ENCODE data around the gene DCANP1.

Gene DCANP1

DNA sequence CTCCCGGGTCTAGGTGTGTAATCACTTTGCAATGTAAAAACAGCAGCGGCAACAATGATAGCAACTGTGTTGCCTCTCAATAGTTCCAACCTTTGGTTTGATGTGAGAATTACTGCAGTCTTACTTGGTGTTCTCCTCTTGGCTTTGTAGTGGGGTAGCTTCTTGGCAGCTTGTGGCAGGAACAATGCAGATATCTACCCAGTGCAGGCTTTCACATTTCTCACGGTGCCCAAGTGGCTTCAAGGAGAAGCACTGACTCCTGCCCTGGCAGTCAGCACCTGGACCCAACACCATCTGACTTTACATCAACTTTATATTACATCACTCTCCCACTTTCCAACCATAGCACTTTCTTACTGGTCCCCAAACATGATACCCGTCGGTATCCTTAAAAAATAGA lies 33.4 kb upstream of the DCANP1 start:
- no peak for DNase-seq (ENCODE audit: low read depth)

DNA sequence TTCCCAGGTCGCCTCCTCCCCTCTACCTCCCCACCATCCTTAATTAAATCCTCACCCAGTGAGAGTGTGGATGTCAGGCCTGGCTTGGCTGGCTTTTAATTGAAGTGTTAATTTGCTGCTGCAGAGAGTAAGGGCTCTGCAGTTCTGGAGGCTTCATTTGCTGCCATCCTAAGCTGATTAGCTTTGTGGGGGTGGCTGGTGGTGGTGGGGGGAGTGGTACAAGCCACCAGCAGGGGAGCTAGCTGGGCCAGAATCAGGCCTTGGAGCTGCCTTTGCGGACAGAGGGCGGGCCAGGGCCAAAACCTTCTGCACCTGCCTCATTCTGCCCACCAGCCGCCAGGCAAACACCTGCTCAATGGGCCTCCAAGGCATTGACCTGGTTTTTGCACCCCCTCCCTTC lies 31.8 kb upstream of the DCANP1 start:
- DNase-seq (ENCODE audit: low read depth) = no peak

DNA sequence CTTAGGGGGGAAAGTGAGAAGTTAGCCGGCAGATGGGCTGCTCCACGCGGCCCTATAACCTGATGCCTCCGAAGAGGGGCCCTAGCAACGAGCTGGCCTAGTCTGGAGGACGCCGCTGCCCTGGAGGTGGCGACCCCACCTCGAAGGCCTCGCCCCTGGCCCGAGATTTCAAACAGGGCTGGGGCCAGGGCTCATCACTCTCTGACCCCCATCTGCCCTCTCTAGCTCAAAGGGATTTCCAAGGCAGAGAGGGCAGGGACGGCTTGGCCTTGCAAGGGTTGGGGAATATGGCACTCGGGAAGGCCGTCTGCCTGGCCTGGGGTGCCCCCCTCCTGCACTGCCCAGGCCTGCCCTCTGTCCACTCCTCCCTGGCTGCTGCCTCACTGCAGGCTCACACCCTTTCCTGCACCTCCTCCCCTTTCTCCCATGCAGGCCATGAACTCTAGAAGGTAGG lies 30.5 kb upstream of the DCANP1 start:
- DNase-seq (ENCODE audit: low read depth) = no peak

DNA sequence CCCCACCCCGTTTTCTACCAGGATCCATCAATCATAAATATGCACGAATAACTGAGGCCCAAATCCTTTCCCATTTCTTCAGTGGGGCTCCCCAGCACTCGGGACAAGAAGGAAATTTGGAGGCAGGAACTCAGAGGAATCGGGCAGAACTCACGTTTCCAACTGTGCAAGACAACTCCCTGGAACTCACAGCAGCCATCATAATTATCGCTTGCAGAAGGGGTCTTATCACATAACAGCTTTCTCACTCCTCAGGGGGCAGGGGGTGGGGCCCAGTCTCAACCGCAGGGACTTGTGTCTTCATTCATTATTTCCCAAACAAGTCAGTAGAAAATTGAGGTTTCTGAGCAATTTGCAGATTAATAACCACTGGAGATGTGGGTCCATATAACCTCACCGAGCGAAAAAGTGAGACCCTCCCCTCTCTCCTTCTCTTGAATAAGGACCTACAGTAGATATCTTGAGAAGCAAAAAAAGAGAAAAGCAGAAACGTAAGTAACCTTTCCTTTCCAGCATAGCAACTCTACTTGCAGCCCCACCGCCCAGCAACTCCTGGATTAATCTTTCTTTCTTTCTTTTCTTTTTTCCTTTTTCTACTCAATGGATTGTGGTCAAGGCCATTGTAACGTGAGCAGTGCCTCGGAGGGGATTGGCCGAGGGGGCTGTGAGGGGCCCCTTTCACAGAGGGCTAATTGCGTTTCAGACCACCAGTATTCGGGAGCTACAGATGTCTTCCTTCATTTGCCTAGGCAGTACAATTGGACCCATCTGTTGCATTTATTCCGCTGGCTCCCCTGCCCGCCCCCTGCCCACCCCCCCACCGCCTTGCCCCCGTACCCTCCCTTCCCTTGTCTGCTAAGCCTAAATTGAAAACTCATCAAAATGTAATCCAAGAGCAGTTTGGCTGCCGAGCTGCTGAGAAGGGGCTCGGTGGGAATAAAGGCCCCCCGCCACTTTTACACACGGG lies 29.8 kb upstream of the DCANP1 start:
- DNase-seq (ENCODE audit: low read depth) = no peak

DNA sequence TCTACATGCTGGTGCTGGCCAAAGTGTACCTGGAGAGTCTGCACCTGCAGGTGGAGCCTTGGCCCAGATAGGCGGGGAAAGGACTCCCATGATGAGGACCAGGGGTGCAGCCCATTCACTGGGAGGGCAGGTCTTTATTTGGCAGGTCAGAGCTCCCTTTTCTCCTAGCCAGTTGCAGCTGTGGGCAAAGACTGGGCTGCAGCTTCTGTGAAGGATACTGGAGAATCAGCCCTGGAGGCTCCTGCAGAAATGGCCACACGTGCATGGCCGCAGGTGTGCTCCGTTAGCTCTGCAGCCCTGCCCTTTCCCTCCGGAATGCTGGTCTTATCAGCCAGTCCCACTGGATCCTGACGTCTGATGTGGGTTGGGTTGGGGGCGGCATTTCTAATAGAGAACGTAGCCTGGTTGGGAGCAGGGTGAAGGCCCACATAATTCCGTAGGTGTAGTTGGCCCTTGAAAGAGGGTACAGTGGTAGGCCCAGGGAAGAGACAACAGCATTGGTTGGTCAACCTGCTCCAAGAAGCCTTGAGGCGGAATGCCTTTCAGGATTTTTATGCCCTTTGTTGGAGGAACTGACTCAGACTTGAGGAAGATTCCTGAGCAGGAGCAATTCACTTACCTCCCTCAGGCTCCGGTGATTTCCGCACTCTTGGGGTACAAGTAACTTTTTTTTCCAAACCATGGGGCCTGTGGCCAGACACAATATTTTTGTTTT lies 27.0 kb upstream of the DCANP1 start:
- no peak for DNase-seq (ENCODE audit: low read depth)

DNA sequence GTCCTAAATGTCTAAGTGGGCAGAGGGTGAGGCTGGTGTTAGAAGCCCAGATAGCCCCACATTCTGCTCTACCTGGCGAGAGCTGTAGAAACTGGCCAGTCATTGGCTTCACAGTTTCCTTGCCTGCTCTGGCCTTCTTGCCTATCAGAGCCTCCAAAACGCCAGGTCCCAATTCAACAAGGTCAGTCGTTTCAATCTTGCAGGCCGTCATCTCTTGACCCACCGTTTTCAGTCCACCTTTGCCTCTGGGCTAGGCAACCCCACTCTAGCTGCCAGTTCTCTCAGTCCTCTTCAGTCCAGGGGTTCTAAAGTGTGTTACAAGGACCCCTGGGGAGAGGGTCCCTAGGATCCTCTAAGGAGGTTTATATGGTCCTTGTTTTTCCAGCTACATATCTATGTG lies 25.0 kb upstream of the DCANP1 start:
- DNase-seq (ENCODE audit: low read depth) = no peak

DNA sequence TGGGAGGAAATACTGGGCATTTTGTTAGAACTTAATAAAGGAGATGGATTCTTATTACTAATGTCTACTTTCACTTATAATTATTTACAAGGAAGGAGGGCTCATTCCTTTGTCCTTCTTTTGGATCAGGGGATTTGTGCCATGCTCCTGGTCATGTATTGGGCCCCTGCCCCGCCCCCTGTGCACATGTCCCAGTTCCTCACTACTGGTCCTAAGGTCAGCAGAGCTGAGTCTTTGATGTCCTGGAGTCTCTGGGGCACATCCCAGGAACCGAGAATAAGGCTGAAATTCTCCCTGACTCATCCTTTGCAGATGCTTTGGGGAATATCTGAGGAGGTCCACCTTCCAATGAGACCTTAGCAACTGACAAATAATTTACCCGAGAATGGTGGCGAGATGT lies 24.6 kb upstream of the DCANP1 start:
- no peak for DNase-seq (ENCODE audit: low read depth)

DNA sequence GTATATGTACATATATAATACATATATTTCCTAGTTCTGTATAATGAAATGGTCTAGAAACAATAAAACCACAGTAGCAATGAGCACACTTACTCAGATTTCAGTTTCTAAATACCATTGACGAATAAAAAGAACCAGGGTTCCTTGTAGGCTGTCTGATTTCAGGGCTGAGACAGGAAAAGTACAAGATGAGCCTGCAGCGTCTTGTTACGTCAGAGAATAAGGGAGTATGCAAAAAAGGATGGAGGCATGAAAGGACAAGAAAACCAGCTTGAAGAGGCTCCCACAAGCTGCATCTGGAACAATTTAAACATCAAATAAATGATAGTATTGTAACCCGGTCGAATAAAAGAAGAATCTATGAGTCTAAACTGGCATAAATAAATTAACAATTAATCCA lies 22.8 kb upstream of the DCANP1 start:
- DNase-seq (ENCODE audit: low read depth) = no peak

DNA sequence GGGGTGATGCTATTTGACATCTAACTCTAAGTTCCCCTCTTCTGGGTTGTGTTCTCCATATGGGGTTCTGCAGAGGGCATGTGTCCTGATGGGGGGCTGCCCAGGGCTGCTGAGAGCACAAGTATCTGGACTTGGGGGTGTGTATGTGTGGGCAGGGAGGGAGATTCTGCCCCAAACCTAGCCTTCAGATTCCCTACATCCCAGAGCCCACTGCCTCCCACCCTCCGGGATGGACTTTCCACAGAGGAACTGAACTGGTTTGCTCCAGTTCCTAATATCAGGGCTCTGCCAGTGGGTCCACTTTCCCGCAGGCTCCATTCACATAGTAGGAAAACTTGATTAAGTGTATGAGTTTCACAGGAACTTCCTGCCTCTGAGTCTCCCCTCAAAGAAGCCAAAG lies 21.4 kb upstream of the DCANP1 start:
- DNase-seq (ENCODE audit: low read depth) = no peak

DNA sequence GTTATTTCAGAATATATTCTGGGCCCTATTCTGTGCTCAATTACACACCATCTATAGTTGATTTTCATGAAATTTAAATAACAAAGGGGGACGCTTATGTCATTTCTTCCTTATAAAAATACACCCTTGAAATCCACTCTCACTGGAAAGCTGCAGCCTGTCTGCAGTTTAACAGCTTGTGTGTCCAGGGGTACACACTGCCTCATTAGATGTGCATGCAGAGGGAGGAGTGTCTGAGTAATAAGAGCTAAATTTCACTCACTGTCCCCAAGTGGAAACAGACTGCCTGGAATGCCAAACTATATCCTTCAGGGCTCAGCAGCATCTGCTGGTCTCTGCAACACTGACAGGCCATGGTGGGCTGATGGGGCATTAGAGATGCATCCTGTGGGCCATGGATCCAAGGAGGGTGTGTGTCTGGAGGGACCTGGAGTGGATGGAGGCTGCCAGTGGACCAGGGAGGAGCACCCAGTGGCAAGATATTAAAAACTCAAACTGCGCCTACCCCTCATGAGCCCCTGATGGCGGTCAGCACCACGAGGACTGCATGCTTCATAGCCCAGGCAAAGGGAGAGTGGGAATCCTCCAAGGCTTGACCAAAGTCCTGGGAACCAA lies 20.8 kb upstream of the DCANP1 start:
- DNase-seq (ENCODE audit: low read depth) = no peak

DNA sequence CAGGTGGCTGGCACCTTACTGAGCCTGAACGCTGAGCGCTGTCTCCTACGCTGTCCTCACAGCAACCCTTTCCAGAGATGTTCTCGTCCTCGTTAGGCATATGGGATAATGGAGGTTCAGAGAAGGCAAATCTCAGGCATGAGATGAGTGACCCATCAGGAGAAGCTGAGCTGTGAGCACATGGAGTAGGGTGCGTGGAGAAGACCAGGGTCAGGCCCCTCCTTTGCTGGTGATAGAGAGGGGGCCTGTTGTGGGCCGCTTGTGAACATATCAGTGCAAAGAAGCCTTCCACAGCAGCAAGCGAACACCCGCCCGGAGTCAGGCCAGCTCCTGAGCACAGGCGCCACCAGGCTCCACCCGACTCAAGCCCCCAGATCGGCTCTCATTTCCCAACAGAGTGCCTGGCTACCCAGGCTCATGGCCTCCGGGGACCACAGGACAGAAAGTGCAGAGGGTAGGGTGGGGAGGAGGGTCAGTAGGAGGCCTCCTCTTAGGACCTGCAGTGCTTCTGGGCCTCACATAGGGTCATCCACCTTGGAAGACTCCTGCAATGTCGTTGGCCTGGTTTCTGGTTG lies 20.0 kb upstream of the DCANP1 start:
- DNase-seq (ENCODE audit: low read depth) = no peak

DNA sequence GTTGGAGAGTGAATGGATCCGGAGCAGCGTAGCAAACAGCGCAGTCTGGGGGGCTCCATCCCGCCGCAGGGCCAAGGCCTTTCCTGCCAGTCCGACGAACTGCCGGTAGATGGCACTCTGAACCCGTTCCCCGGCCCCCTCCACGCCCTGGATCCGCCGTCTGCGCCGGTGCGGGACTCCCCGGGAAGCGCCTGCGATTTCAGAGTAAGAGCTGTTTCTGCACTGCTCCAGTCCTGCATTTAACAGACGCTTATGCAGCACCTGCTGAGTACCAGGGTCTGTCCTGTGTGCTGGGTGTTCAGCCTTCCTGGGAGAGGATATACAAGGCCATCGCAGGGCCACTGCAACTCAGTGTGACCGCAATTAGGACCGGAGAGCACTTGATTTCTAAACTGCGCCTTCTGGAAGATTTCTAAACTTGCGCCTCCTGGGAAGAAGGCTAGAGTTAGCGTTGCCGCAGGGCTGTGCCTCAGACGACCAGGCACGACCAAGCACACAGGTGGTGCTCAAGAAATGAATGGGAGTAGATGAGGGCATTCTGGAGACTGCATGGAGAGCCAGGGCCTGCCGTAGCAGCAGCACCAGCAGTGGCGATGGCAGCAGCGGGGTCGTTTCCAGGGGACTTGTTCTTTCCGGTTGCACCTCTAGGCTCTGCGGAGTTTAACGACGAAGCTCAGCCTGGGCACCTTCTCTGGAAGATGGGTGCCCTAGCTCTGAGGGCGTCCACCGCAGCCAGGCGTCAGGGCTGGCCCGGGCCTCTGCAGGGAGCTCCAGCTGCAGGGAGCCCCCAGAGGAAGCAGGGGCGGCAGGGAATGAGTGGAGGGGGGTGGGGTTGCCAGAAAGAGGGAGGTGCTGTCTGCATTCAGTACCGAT lies 19.3 kb upstream of the DCANP1 start:
- peak; percentile 58 for DNase-seq (ENCODE audit: low read depth)

DNA sequence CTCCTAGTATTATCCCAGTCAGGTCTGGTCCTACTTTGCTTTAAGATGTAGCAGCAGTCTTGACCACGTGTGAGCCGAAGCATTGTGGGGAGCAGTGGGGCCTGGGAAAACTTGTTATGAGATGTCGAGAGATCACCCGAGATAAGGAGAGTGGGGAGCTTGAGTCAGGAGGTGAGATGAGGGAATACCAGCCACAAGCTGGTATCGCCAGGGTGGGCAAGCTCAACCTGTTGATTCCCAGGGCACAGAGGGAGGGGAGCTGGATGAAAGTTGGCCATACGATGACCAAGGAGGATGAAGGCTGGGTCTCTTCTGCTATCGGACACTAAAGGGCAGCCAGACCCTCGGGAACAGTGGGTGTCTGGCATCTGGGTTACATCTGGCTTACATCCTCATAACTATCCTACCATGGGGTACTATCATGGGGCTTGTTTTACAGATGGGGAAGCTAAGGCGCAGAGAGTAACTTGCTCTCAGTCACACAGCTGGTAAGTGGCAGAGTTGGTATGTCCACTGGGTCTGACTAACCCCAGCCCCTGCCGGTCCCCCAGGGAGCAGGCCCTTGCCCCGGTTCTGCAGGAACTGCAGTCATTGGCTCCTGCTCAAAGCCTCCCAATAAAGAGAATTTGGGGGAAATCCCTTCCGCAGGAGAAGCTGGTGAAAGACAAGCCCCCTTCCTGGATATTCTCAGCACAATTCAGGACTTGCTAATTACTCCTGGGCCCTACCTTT lies 18.4 kb upstream of the DCANP1 start:
- DNase-seq (ENCODE audit: low read depth) = no peak

DNA sequence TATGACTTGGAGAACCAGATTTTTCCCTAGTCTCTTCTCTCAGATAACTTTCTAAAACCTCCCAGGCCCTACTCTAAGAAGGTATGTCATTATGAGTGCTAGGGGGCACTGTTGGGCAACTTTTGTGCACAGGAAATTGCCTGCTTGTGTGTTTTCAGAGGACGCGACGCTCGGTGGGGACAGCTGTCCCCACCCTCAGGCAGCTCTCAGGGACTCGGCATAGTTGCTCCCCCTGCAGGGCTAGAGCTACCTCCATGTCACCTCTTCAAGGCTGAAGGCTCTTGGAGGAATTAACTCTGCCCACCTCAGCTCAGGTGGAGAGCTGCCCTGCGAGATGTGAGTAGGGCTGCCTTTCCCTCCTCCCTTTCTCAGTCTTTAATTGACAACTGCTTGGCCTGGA lies 15.2 kb upstream of the DCANP1 start:
- peak; percentile 9 for DNase-seq (ENCODE audit: low read depth)

DNA sequence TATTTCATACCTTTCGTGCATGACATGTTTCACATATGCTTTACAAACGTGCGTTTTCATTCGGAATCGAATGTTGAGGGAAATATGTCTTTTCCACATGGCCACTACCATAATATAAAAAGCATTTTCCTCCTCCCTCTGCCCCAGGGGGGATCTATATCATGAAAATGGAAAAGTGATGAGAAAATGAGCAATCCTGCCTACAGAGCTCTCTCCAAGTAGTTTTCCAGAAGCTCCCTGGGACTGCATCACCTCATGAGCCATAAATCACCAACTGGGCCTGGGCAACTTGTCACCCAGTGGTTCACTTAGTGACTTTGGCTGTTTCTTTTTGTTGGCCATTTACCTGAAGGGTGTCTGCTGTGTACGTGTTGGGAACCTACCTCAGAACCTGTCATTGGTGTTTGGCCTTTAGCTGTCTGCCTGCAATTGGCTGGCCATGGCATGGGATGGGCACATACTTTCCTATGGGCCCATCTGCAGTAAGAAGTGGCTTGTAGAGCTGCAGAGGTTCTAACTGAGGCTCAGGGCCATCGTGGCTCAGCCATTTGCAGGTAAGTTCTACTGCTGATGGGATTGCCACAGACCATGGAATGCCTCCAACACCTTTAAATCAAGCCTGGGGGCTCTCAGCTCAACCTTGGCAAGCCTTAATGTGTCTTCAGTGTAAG lies 14.5 kb upstream of the DCANP1 start:
- no peak for DNase-seq (ENCODE audit: low read depth)

DNA sequence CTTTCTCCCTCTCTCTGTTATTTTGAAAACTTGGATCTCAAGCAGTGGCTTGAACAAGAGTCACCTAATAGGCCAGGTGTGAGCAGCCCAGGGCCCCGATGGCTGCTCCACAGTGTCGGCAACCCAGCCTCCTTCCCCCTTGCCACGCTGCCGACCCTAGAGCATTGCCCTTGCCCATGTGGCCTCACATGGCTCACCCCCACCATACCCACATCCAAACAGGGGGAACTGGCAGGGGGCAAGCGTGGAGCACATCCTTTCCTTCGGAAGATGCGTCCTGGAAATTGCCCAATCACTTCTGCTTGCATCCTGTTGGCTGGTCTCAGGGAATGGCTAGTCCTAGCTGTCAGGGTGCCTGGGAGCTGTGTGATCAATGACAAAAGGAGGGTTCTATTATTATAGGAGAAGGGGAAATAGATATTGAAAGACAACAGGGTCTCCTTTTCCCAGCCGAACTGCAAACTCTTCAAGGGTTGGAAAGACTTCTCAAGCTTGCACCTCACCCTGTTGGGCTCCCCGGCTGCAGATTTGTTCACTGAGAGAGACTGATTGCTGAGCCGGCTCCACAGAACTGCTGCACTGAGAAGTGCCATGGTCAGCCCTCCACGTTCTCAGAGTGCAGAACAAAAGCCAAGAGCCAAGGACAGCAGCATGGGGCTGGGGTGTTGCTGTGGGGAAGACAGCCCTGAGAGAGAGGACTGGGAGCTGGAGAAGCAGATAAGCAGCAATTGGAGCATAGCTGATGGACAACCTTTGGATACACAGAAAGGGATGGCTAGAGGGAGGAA lies 13.3 kb upstream of the DCANP1 start:
- no peak for DNase-seq (ENCODE audit: low read depth)

DNA sequence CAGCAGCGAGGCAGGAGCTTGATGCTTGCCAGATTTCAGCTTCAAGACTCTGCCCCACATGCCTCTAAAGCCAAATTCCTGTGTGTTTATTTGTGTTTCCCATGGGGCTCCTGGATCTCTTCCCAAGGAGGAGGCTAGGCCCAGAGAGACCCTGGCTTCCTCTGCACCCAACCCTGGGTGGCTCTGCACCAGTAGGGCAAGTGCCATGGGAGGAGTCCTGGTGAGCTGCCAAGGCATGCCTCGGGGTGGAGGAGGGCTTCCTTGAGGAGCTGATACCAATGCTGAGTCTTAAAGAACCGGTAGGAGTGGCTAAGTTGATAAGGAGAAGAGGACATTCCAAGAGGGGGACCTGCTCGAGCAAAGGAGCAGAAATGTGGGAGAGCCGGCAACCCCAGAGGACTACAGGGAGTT lies 11.8 kb upstream of the DCANP1 start:
- DNase-seq (ENCODE audit: low read depth) = no peak

DNA sequence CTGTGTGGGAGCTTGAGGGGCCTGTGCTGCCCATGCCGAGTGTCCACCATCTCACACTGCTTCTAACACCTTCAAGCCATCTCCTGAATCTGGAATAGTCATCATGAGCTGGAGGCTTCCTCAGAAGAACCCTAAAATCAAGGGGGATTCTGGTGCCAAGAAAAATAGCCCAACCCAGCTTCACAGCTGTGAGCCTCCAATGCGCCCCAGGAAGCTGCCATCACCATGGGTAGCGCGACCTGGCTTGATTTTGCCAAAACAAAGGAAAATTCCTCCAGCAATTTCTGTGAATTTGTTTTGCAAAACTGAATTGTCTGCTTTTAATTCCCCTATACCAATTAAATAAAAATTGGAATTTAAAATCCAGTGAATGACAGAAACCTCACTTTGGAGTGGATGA lies 11.2 kb upstream of the DCANP1 start:
- DNase-seq (ENCODE audit: low read depth) = no peak

DNA sequence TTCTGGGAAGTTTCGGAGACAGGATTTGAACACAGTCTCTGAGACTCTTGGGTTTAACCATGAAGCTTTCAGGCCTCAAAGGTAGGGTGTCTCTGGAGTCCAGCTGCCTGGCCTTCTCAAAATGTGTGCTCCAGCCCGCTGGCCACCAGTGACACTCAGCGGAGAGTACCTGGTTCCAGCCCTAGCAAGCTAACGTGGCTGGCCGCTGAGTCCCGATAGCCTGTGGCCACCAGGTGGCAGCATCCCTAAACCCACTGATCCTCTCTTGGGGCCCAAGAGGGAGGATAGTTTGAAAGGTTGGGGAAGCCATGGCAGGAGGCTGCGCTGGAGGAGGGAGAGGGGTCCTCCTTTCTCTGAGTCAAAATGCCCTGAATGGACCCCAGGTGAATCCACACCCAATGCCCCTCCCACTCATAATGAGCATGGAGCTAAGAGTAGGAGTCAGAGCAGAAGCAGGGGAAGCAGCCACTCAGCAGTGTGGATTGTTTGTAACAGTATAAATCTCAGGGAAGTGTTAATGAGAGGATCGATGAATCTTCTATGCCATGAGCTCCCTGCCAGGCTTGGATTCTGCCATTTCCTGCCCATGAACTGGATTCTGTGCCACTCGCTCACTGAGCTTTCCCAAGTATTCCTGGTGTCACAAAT lies 10.4 kb upstream of the DCANP1 start:
- DNase-seq (ENCODE audit: low read depth) = peak; percentile 31
